ENCODE results near the gene UBR1. TPM values are rescaled to one million over a fixed set of nuclear protein-coding genes. Genes with fewer than 3 reads are reported as not detected.
"Not testable (repeated sequence)": the region's sequence is repeated elsewhere in the genome, so short reads cannot be mapped to it uniquely, and the experiment has no call there.

Gene UBR1
- total RNA-seq, 1 experiment from 2014 or later: 30.8 TPM

- POLR2A ChIA-PET (ENCODE audit: low non-redundant PET): no interaction called here
- DNase-seq (ENCODE audit: low spot score): peak; percentile 49
- no peak within 1 kb of the TSS for H3K27ac ChIP-seq (ENCODE audit: low read depth, low read length, poor library complexity, severe bottlenecking)
- intact Hi-C loops (cut with micrococcal nuclease; ENCODE audit: unreplicated experiment): no loop called here
- CTCF ChIA-PET: no interaction called here
- H3K9me3 ChIP-seq (ENCODE audit: low read depth, low read length, poor library complexity, severe bottlenecking): peaks cover 14% of the 10 kb centered on the region
- peak within 1 kb of the TSS; percentile 63 for H3K4me3 ChIP-seq (ENCODE audit: low read depth, low read length, poor library complexity, severe bottlenecking)
- H3K27me3 ChIP-seq (replicated peaks; ENCODE audit: insufficient read depth, low read depth, low read length, poor library complexity): peaks cover 20% of the 10 kb centered on the region
- H3K4me1 ChIP-seq (ENCODE audit: insufficient read depth, low read length, poor library complexity, severe bottlenecking): peaks cover 5% of the 10 kb centered on the region
- no peak for TF ChIP-seq EZH2 (IDR thresholded peaks at IDR 0.05; ENCODE audit: borderline replicate concordance, low read depth, low read length, poor library complexity, severe bottlenecking)
- TF ChIP-seq, protein P1, sequence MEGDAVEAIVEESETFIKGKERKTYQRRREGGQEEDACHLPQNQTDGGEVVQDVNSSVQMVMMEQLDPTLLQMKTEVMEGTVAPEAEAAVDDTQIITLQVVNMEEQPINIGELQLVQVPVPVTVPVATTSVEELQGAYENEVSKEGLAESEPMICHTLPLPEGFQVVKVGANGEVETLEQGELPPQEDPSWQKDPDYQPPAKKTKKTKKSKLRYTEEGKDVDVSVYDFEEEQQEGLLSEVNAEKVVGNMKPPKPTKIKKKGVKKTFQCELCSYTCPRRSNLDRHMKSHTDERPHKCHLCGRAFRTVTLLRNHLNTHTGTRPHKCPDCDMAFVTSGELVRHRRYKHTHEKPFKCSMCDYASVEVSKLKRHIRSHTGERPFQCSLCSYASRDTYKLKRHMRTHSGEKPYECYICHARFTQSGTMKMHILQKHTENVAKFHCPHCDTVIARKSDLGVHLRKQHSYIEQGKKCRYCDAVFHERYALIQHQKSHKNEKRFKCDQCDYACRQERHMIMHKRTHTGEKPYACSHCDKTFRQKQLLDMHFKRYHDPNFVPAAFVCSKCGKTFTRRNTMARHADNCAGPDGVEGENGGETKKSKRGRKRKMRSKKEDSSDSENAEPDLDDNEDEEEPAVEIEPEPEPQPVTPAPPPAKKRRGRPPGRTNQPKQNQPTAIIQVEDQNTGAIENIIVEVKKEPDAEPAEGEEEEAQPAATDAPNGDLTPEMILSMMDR (conservative IDR thresholded peaks at IDR 0.05; ENCODE audit: low read depth, low read length): no peak
- BruUV-seq (replicated peaks): no TSS peak
- H3K36me3 ChIP-seq (ENCODE audit: insufficient read depth, low read length, poor library complexity, severe bottlenecking): no peaks in the 10 kb centered on the region
These were observed 27.8 kb upstream of the UBR1 start, which contains the start of gene TMEM62 for GRCh38 chr15:43133430-43134156. TMEM62 (plus strand) TSS chr15:43133586; CDS start chr15:43133803, 217 bp downstream.

DNA sequence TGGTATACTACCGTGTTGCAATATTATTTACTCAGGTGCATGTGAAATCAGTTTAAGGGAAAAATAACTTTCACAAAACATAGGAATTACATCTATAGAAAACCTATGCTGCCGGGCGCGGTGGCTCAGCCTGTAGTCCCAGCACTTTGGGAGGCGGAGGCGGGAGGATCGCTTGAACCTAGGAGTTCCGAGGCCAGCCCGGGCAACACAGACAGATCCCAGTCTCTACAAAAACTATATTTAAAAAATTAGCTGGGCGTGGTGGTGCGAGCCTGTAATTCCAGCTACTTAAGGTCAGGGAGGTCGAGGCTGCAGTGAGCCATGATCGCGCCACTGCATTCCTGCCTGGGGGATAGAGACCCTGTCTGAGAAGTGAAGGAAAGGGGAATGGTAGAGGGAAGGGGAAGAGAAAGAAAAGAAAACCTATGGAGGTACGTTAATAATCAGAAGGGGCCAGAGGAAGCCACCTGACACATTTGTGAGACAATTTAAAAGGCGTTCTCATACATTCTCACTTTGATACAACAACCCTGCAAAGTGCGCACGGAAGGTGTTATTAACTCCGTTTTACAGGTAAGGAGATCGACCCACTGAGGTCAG lies 27.1 kb upstream of the UBR1 start:
- no peak for DNase-seq (ENCODE audit: low spot score)
- intact Hi-C loops (cut with micrococcal nuclease; ENCODE audit: unreplicated experiment): no loop called here
- Histone ChIP-seq H3K9me3 (ENCODE audit: low read depth, low read length, poor library complexity, severe bottlenecking) (peaks cover 19% of the 10 kb centered on the region), H3K27ac (ENCODE audit: low read depth, low read length, poor library complexity, severe bottlenecking) (no peak overlapping the region), H3K4me3 (ENCODE audit: low read depth, low read length, poor library complexity, severe bottlenecking) (peak overlapping the region; percentile 63), H3K4me1 (ENCODE audit: insufficient read depth, low read length, poor library complexity, severe bottlenecking) (peaks cover 5% of the 10 kb centered on the region), H3K36me3 (ENCODE audit: insufficient read depth, low read length, poor library complexity, severe bottlenecking) (no peaks in the 10 kb centered on the region), H3K27me3 (replicated peaks; ENCODE audit: insufficient read depth, low read depth, low read length, poor library complexity) (peaks cover 20% of the 10 kb centered on the region)
- CTCF ChIA-PET: no interaction called here
- no peak for TF ChIP-seq EZH2 (IDR thresholded peaks at IDR 0.05; ENCODE audit: borderline replicate concordance, low read depth, low read length, poor library complexity, severe bottlenecking)
- TF ChIP-seq, protein P1 (conservative IDR thresholded peaks at IDR 0.05; ENCODE audit: low read depth, low read length): no peak
- no TSS peak for BruUV-seq (replicated peaks)
- POLR2A ChIA-PET (ENCODE audit: low non-redundant PET): no interaction called here

DNA sequence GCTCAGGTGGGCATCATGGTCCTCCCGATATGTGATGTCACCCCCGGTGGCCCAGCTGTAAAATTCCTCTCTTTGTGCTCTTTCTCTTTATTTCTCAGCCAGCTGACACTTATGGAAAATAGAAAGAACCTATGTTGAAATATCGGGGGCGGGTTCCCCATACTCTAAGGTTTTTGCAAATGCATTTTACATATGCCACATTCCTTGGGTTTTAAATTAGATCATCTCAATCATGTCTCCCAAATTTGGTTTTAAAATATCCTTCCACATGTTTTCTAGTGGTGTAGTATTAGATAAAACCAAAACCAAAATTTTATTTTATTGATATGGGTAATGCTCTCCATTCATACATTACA lies 23.1 kb upstream of the UBR1 start:
- TF ChIP-seq, protein P1 (conservative IDR thresholded peaks at IDR 0.05; ENCODE audit: low read depth, low read length): no peak
- TF ChIP-seq EZH2 (IDR thresholded peaks at IDR 0.05; ENCODE audit: borderline replicate concordance, low read depth, low read length, poor library complexity, severe bottlenecking): no peak
- ChIA-PET POLR2A (ENCODE audit: low non-redundant PET) (no interaction called here), CTCF (no interaction called here)
- intact Hi-C loops (cut with micrococcal nuclease; ENCODE audit: unreplicated experiment): no loop called here
- H3K27ac ChIP-seq (ENCODE audit: low read depth, low read length, poor library complexity, severe bottlenecking): no peak overlapping the region
- peaks cover 5% of the 10 kb centered on the region for H3K27me3 ChIP-seq (replicated peaks; ENCODE audit: insufficient read depth, low read depth, low read length, poor library complexity)
- BruUV-seq (replicated peaks): no TSS peak
- H3K4me3 ChIP-seq (ENCODE audit: low read depth, low read length, poor library complexity, severe bottlenecking): no peak overlapping the region
- H3K4me1 ChIP-seq (ENCODE audit: insufficient read depth, low read length, poor library complexity, severe bottlenecking): peaks cover 12% of the 10 kb centered on the region
- H3K36me3 ChIP-seq (ENCODE audit: insufficient read depth, low read length, poor library complexity, severe bottlenecking): no peaks in the 10 kb centered on the region
- peaks cover 19% of the 10 kb centered on the region for H3K9me3 ChIP-seq (ENCODE audit: low read depth, low read length, poor library complexity, severe bottlenecking)
- no peak for DNase-seq (ENCODE audit: low spot score)

DNA sequence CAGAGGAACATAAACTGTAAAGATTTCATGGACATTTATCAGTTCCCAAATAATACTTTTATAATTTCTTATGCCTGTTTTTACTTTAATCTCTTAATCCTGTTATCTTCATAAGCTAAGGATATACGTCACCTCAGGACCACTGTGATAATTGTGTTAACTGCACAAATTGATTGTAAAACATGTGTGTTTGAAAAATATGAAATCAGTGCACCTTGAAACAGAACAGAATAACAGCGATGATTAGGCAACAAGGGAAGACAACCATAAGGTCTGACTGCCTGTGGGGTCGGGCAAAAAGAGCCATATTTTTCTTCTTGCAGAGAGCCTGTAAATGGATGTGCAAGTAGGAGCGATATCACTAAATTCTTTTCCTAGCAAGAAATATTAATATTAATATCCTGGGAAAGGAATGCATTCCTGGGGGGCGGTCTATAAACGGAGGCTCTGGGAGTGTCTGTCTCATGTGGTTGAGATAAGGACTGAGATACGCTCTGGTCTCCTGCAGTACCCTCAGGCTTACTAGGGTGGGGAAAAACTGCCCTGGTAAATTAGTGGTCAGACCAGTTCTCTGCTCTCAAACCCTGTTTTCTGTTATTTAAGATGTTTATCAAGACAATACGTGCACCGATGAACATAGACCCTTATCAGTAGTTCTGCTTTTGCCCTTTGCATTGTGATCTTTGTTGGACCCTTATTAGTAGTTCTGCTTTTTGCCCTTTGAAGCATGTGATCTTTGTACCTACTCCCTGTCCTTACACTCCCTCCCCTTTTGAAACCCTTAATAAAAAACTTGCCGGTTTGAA lies 22.5 kb upstream of the UBR1 start:
- intact Hi-C loops (cut with micrococcal nuclease; ENCODE audit: unreplicated experiment); POLR2A ChIA-PET (ENCODE audit: low non-redundant PET); H3K36me3 ChIP-seq (ENCODE audit: insufficient read depth, low read length, poor library complexity, severe bottlenecking); DNase-seq (ENCODE audit: low spot score); CTCF ChIA-PET; BruUV-seq (replicated peaks); H3K4me3 ChIP-seq (ENCODE audit: low read depth, low read length, poor library complexity, severe bottlenecking); H3K27me3 ChIP-seq (replicated peaks; ENCODE audit: insufficient read depth, low read depth, low read length, poor library complexity): not testable (repeated sequence)
- Histone ChIP-seq H3K27ac (ENCODE audit: low read depth, low read length, poor library complexity, severe bottlenecking) (peak overlapping the region; percentile 56), H3K9me3 (ENCODE audit: low read depth, low read length, poor library complexity, severe bottlenecking) (peaks cover 19% of the 10 kb centered on the region), H3K4me1 (ENCODE audit: insufficient read depth, low read length, poor library complexity, severe bottlenecking) (peaks cover 12% of the 10 kb centered on the region)

Data from A673 (cell line).